Measurements from ENCODE around the gene CCL26. TPM values are rescaled to one million over a fixed set of nuclear protein-coding genes. Genes with fewer than 3 reads are reported as not detected.
A peak's percentile ranks its signal among the peaks of the same experiment; 100 is the strongest.
"Not testable (repeated sequence)": the region's sequence is repeated elsewhere in the genome, so short reads cannot be mapped to it uniquely, and the experiment has no call there.

Gene CCL26
- total and polyA plus RNA-seq, 9 of the 15 experiments (the other 6 are each of a cell fraction or from before 2014, with no cell fraction given), result 2.3 to 26.8 (median 8.4) TPM

DNA sequence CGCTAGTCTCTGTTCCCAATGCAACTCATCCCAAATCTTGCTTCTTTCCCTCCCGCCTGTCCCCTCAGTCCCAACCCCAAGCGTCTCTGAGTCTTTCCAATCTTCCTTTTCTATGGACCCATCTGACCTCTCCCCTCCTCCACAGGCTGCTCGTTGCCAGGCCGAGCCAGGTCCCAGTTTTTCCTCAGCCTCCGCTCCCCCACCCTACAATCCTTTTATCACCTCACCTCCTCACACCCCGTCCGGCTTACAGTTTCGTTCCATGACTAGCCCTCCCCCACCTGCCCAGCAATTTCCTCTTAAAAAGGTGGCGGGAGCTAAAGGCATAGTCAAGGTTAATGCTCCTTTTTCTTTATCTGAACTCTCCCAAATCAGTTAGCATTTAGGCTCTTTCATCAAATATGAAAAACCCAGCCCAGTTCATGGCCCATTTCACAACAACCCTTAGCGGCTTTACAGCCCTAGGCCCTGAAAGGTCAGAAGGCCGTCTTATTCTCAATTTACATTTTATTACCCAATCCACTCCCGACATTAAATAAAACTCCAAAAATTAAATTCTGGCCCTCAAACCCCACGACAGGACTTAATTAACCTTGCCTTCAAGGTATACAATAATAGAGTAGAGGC lies 8.7 kb upstream of the CCL26 start (continued):
- TF ChIP-seq ATF1, NR2C2, CEBPG (CRISPR knock-in tag; IDR thresholded peaks at IDR 0.05): not testable (repeated sequence)
- 0 out of 2 replicates have a peak, but pooled peaks have one; percentile 22 for TF ChIP-seq ATF1 (tag; IDR thresholded peaks at IDR 0.05)
- TF ChIP-seq PHF21A (IDR thresholded peaks at IDR 0.05; ENCODE audit: borderline replicate concordance, low read depth), result peak; percentile 44; the same call in 1 of the 2 replicates
- TF ChIP-seq, protein P1, sequence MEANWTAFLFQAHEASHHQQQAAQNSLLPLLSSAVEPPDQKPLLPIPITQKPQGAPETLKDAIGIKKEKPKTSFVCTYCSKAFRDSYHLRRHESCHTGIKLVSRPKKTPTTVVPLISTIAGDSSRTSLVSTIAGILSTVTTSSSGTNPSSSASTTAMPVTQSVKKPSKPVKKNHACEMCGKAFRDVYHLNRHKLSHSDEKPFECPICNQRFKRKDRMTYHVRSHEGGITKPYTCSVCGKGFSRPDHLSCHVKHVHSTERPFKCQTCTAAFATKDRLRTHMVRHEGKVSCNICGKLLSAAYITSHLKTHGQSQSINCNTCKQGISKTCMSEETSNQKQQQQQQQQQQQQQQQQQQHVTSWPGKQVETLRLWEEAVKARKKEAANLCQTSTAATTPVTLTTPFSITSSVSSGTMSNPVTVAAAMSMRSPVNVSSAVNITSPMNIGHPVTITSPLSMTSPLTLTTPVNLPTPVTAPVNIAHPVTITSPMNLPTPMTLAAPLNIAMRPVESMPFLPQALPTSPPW (CRISPR knock-in tag; IDR thresholded peaks at IDR 0.05), result peak; percentile 55; the same call in 1 of the 2 replicates
- TF ChIP-seq DPF2 (IDR thresholded peaks at IDR 0.05), result peak; percentile 78; the same call in 1 of the 2 replicates
- TF ChIP-seq CREM (IDR thresholded peaks at IDR 0.05; ENCODE audit: low read depth), result peak; percentile 35; the same call in 1 of the 2 replicates
- peak; percentile 43; the same call in 1 of the 2 replicates for TF ChIP-seq TAL1 (IDR thresholded peaks at IDR 0.05)
- TF ChIP-seq SMARCE1 (IDR thresholded peaks at IDR 0.05), result peak; percentile 61
- peak; percentile 46; the same call in 1 of the 2 replicates for TF ChIP-seq NR2C2 (tag; IDR thresholded peaks at IDR 0.05)
- 0 out of 4 replicates have a peak, but pooled peaks of 1 of the 2 experiments have one; percentile 13 for TF ChIP-seq CEBPG (tag; conservative IDR thresholded peaks at IDR 0.05 in 1 of 2, IDR thresholded peaks at IDR 0.05 in 1 of 2)
- peak; percentile 78 for TF ChIP-seq ZEB2 (IDR thresholded peaks at IDR 0.05)
- TF ChIP-seq, protein P2, sequence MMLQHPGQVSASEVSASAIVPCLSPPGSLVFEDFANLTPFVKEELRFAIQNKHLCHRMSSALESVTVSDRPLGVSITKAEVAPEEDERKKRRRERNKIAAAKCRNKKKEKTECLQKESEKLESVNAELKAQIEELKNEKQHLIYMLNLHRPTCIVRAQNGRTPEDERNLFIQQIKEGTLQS (IDR thresholded peaks at IDR 0.05), result 0 out of 2 replicates have a peak, but pooled peaks have one; percentile 18
- TF ChIP-seq, protein P2 (CRISPR knock-in tag; conservative IDR thresholded peaks at IDR 0.05), result not testable (repeated sequence)
- TF ChIP-seq KDM1A (IDR thresholded peaks at IDR 0.05), result peak; percentile 69 to 75
- TF ChIP-seq POLR2AphosphoS5 (IDR thresholded peaks at IDR 0.05; ENCODE audit: control insufficient read depth, insufficient read depth, low read depth, low read length), result peak; percentile 37; the same call in 1 of the 2 replicates
- peak; percentile 59; the same call in 1 of the 2 replicates for TF ChIP-seq SMARCA4 (IDR thresholded peaks at IDR 0.05)
- TF ChIP-seq, protein P3, sequence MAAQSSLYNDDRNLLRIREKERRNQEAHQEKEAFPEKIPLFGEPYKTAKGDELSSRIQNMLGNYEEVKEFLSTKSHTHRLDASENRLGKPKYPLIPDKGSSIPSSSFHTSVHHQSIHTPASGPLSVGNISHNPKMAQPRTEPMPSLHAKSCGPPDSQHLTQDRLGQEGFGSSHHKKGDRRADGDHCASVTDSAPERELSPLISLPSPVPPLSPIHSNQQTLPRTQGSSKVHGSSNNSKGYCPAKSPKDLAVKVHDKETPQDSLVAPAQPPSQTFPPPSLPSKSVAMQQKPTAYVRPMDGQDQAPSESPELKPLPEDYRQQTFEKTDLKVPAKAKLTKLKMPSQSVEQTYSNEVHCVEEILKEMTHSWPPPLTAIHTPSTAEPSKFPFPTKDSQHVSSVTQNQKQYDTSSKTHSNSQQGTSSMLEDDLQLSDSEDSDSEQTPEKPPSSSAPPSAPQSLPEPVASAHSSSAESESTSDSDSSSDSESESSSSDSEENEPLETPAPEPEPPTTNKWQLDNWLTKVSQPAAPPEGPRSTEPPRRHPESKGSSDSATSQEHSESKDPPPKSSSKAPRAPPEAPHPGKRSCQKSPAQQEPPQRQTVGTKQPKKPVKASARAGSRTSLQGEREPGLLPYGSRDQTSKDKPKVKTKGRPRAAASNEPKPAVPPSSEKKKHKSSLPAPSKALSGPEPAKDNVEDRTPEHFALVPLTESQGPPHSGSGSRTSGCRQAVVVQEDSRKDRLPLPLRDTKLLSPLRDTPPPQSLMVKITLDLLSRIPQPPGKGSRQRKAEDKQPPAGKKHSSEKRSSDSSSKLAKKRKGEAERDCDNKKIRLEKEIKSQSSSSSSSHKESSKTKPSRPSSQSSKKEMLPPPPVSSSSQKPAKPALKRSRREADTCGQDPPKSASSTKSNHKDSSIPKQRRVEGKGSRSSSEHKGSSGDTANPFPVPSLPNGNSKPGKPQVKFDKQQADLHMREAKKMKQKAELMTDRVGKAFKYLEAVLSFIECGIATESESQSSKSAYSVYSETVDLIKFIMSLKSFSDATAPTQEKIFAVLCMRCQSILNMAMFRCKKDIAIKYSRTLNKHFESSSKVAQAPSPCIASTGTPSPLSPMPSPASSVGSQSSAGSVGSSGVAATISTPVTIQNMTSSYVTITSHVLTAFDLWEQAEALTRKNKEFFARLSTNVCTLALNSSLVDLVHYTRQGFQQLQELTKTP (IDR thresholded peaks at IDR 0.05; ENCODE audit: low read depth in 1 of 2, partially characterized antibody in 2 of 2), result peak in 1 of 2 experiments; percentile 36
- peak; percentile 35; the same call in 1 of the 2 replicates for TF ChIP-seq NFIC (IDR thresholded peaks at IDR 0.05)
- peak; percentile 32 for TF ChIP-seq CBFA2T2 (conservative IDR thresholded peaks at IDR 0.05)
